WTC11 (cell line): Measurements from ENCODE around the gene ARHGAP35.

ENCODE experiments used
- ATF1 ChIP-seq: sonication (generic); formaldehyde crosslinking; IDR thresholded peaks from 2 replicates; pipeline ENCODE4 v1.8.1; 2023; ENCODE audit warnings: mild to moderate bottlenecking, moderate library complexity, missing genetic modification reagents
- ELF4 ChIP-seq: sonication (generic); formaldehyde crosslinking; IDR thresholded peaks from 2 replicates; pipeline ENCODE4 v1.8.1; 2022; ENCODE audit warnings: low read depth, mild to moderate bottlenecking, moderate library complexity, missing genetic modification reagents
- NFE2L1 ChIP-seq: sonication (generic); formaldehyde crosslinking; IDR thresholded peaks from 2 replicates; pipeline ENCODE4 v1.8.1; 2023; ENCODE audit warnings: missing genetic modification reagents
- TEAD4 ChIP-seq: sonication (generic); formaldehyde crosslinking; IDR thresholded peaks from 2 replicates; pipeline ENCODE4 v1.8.0; 2022; ENCODE audit warnings: mild to moderate bottlenecking, missing genetic modification reagents
- ZBTB21 ChIP-seq: sonication (generic); formaldehyde crosslinking; IDR thresholded peaks from 2 replicates; pipeline ENCODE4 v1.8.1; 2023; ENCODE audit warnings: mild to moderate bottlenecking, missing genetic modification reagents, borderline replicate concordance
- TF ChIP-seq, protein P1 (sequence below): sonication (generic); formaldehyde crosslinking; IDR thresholded peaks from 2 replicates; pipeline ENCODE4 v1.8.1; 2022; ENCODE audit warnings: low read depth, missing genetic modification reagents, borderline replicate concordance
- TF ChIP-seq, protein P2 (sequence below): fragments of 200-600 bp; IDR thresholded peaks from 2 replicates; pipeline ENCODE4 v1.8.0; 2022; ENCODE audit warnings: antibody characterized with exemption
- TF ChIP-seq, protein P3 (sequence below): sonication (generic); formaldehyde crosslinking; IDR thresholded peaks from 2 replicates; pipeline ENCODE4 v1.8.1; 2023; ENCODE audit warnings: mild to moderate bottlenecking, missing genetic modification reagents
- TF ChIP-seq, protein P4 (sequence below): sonication (generic); formaldehyde crosslinking; conservative IDR thresholded peaks from 2 replicates; pipeline ENCODE4 v1.8.1; 2022; ENCODE audit warnings: mild to moderate bottlenecking, missing genetic modification reagents
- TF ChIP-seq, protein P5 (sequence below): sonication (generic); formaldehyde crosslinking; IDR thresholded peaks from 2 replicates; pipeline ENCODE4 v1.8.1; 2022; ENCODE audit warnings: missing genetic modification reagents, borderline replicate concordance
- TF ChIP-seq, protein P6 (sequence below): sonication (generic); formaldehyde crosslinking; IDR thresholded peaks from 2 replicates; pipeline ENCODE4 v1.8.0; 2023; ENCODE audit warnings: mild to moderate bottlenecking, missing genetic modification reagents

DNA sequence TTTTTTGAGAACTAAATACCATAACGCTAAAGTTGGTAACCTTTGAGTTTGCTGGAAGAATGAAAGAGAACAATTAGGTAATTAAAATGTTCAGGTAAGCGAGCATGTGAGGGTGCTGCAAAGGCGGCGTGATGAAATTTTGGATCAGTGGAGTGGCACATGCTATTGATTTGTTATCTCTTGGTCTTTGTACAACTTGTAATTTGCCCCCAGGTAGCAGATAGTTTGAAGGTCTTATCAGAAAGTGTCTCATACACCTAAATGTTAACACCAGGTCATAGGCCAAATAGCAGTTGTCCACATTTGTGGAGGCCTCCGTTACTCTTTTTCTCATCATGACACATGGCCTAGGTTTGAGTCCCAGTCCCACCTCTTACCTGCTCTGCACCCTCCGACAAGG lies 14.9 kb downstream of the ARHGAP35 start:
- TF ChIP-seq, protein P1, sequence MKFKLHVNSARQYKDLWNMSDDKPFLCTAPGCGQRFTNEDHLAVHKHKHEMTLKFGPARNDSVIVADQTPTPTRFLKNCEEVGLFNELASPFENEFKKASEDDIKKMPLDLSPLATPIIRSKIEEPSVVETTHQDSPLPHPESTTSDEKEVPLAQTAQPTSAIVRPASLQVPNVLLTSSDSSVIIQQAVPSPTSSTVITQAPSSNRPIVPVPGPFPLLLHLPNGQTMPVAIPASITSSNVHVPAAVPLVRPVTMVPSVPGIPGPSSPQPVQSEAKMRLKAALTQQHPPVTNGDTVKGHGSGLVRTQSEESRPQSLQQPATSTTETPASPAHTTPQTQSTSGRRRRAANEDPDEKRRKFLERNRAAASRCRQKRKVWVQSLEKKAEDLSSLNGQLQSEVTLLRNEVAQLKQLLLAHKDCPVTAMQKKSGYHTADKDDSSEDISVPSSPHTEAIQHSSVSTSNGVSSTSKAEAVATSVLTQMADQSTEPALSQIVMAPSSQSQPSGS (CRISPR knock-in tag) = no peak
- TF ChIP-seq, protein P2, sequence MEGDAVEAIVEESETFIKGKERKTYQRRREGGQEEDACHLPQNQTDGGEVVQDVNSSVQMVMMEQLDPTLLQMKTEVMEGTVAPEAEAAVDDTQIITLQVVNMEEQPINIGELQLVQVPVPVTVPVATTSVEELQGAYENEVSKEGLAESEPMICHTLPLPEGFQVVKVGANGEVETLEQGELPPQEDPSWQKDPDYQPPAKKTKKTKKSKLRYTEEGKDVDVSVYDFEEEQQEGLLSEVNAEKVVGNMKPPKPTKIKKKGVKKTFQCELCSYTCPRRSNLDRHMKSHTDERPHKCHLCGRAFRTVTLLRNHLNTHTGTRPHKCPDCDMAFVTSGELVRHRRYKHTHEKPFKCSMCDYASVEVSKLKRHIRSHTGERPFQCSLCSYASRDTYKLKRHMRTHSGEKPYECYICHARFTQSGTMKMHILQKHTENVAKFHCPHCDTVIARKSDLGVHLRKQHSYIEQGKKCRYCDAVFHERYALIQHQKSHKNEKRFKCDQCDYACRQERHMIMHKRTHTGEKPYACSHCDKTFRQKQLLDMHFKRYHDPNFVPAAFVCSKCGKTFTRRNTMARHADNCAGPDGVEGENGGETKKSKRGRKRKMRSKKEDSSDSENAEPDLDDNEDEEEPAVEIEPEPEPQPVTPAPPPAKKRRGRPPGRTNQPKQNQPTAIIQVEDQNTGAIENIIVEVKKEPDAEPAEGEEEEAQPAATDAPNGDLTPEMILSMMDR = no peak
- TF ChIP-seq, protein P3, sequence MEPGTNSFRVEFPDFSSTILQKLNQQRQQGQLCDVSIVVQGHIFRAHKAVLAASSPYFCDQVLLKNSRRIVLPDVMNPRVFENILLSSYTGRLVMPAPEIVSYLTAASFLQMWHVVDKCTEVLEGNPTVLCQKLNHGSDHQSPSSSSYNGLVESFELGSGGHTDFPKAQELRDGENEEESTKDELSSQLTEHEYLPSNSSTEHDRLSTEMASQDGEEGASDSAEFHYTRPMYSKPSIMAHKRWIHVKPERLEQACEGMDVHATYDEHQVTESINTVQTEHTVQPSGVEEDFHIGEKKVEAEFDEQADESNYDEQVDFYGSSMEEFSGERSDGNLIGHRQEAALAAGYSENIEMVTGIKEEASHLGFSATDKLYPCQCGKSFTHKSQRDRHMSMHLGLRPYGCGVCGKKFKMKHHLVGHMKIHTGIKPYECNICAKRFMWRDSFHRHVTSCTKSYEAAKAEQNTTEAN = no peak
- TF ChIP-seq ELF4 (CRISPR knock-in tag) (no peak), ATF1 (CRISPR knock-in tag) (no peak), TEAD4 (CRISPR knock-in tag) (no peak), ZBTB21 (CRISPR knock-in tag) (no peak), NFE2L1 (CRISPR knock-in tag) (no peak)
- TF ChIP-seq, protein P4, sequence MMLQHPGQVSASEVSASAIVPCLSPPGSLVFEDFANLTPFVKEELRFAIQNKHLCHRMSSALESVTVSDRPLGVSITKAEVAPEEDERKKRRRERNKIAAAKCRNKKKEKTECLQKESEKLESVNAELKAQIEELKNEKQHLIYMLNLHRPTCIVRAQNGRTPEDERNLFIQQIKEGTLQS = no peak
- TF ChIP-seq, protein P5, sequence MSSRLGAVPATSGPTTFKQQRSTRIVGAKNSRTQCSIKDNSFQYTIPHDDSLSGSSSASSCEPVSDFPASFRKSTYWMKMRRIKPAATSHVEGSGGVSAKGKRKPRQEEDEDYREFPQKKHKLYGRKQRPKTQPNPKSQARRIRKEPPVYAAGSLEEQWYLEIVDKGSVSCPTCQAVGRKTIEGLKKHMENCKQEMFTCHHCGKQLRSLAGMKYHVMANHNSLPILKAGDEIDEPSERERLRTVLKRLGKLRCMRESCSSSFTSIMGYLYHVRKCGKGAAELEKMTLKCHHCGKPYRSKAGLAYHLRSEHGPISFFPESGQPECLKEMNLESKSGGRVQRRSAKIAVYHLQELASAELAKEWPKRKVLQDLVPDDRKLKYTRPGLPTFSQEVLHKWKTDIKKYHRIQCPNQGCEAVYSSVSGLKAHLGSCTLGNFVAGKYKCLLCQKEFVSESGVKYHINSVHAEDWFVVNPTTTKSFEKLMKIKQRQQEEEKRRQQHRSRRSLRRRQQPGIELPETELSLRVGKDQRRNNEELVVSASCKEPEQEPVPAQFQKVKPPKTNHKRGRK (CRISPR knock-in tag) = no peak
- TF ChIP-seq, protein P6, sequence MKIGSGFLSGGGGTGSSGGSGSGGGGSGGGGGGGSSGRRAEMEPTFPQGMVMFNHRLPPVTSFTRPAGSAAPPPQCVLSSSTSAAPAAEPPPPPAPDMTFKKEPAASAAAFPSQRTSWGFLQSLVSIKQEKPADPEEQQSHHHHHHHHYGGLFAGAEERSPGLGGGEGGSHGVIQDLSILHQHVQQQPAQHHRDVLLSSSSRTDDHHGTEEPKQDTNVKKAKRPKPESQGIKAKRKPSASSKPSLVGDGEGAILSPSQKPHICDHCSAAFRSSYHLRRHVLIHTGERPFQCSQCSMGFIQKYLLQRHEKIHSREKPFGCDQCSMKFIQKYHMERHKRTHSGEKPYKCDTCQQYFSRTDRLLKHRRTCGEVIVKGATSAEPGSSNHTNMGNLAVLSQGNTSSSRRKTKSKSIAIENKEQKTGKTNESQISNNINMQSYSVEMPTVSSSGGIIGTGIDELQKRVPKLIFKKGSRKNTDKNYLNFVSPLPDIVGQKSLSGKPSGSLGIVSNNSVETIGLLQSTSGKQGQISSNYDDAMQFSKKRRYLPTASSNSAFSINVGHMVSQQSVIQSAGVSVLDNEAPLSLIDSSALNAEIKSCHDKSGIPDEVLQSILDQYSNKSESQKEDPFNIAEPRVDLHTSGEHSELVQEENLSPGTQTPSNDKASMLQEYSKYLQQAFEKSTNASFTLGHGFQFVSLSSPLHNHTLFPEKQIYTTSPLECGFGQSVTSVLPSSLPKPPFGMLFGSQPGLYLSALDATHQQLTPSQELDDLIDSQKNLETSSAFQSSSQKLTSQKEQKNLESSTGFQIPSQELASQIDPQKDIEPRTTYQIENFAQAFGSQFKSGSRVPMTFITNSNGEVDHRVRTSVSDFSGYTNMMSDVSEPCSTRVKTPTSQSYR (CRISPR knock-in tag) = no peak
